K562 (cell line): Measurements from ENCODE around the gene KRTAP19-5. TPM values are rescaled to one million over a fixed set of nuclear protein-coding genes. Genes with fewer than 3 reads are reported as not detected.

Source experiments
- DLX4 ChIP-seq: fragments of 250-450 bp; sonication (Bioruptor Pico); IDR thresholded peaks from 2 replicates; pipeline ENCODE4 v1.6.1; 2021; ENCODE audit warnings: mild to moderate bottlenecking
- FOXJ3 ChIP-seq: sonication (generic); formaldehyde crosslinking; IDR thresholded peaks from 2 replicates; pipeline ENCODE4 v1.4.0; 2020; ENCODE audit warnings: mild to moderate bottlenecking, missing genetic modification reagents
- MTA1 ChIP-seq: fragments of 450-650 bp; IDR thresholded peaks from 2 replicates; pipeline ENCODE4 v1.6.1; 2017; ENCODE audit warnings: borderline replicate concordance
- PCBP1 ChIP-seq: fragments of 200-400 bp; formaldehyde crosslinking; IDR thresholded peaks from 2 replicates; pipeline ENCODE4 v1.6.1; 2018; ENCODE audit warnings: mild to moderate bottlenecking, low read depth, low read length; ENCODE audit not compliant: poor library complexity, severe bottlenecking
- PHB2 ChIP-seq: fragments of 450-650 bp; IDR thresholded peaks from 2 replicates; pipeline ENCODE4 v1.6.1; 2017; ENCODE audit warnings: low read depth
- PTBP1 ChIP-seq: fragments of 200-400 bp; formaldehyde crosslinking; IDR thresholded peaks from 2 replicates; pipeline ENCODE4 v1.6.1; 2017; ENCODE audit warnings: low read depth, low read length
- RAD51 ChIP-seq: fragments of 450-650 bp; IDR thresholded peaks from 2 replicates; pipeline ENCODE4 v1.7.1; 2016; ENCODE audit warnings: low read depth, mild to moderate bottlenecking, borderline replicate concordance
- REST ChIP-seq, 2 experiments: fragments of 450-650 bp; formaldehyde crosslinking in 1 of 2; IDR thresholded peaks; 2 replicates each; pipeline versions ENCODE4 v1.4.0 to v1.6.1; 2014 to 2020; ENCODE audit warnings: mild to moderate bottlenecking in 2 of 2, borderline replicate concordance in 1 of 2, low read depth in 1 of 2
- TRIM24 ChIP-seq, 2 experiments: fragments of 450-650 bp; IDR thresholded peaks; 2 replicates each; pipeline ENCODE4 v1.6.1; 2016
- USF1 ChIP-seq: sonication (generic); formaldehyde crosslinking; IDR thresholded peaks from 2 replicates; pipeline ENCODE4 v1.9.0; 2022; ENCODE audit warnings: mild to moderate bottlenecking, missing genetic modification reagents
- ZBTB43 ChIP-seq: sonication (generic); formaldehyde crosslinking; IDR thresholded peaks from 2 replicates; pipeline ENCODE4 v1.8.0; 2023; ENCODE audit warnings: mild to moderate bottlenecking, missing genetic modification reagents
- polyA plus RNA-seq, 8 experiments: library from polyadenylated mRNA; depleted of rRNA in 4 of 8; stranded (reverse) in 5 of 8; unstranded in 3 of 8; fragments of >200 nt; fragmentation: Nextera tagmentation in 2 of 8; fragmentation: Illumina TruSeq in 1 of 8; extraction: Ambion mirVana in 2 of 8; extraction: Trizol in 1 of 8; gene quantifications; 2 replicates each; pipeline versions ENCODE4 v1.2.1 to v1.2.3, GENCODE V29; 2011 to 2014; ENCODE audit warnings: inconsistent platforms in 1 of 8, missing spikeins in 1 of 8
- total RNA-seq, 7 experiments: library from RNA; depleted of rRNA in 6 of 7; stranded (reverse); fragments of >200 nt in 6 of 7; fragmentation: Illumina TruSeq in 2 of 7; extraction: Trizol in 2 of 7; gene quantifications; 2 replicates each; pipeline versions ENCODE4 v1.2.1 to v1.2.3, GENCODE V29; 2011 to 2021; ENCODE audit warnings: low replicate concordance in 1 of 7
- TF ChIP-seq, protein P1 (sequence below): fragments of 450-650 bp; formaldehyde crosslinking; IDR thresholded peaks from 2 replicates; pipeline ENCODE4 v1.4.0; 2020; ENCODE audit warnings: mild to moderate bottlenecking, moderate library complexity

The KRTAP19-5 gene
- total and polyA plus RNA-seq, 9 of the 15 experiments (the other 6 are each of a cell fraction or from before 2014, with no cell fraction given) = not detected

GRCh38 chr21:30479259-30479658 lies 22.7 kb downstream of the KRTAP19-5 start (continued):
- no peak for TF ChIP-seq REST (IDR thresholded peaks at IDR 0.05; ENCODE audit: borderline replicate concordance)
- TF ChIP-seq REST (CRISPR knock-in tag; IDR thresholded peaks at IDR 0.05; ENCODE audit: low read depth) = no peak
- TF ChIP-seq USF1 (CRISPR knock-in tag) = no peak
- TF ChIP-seq, protein P1, sequence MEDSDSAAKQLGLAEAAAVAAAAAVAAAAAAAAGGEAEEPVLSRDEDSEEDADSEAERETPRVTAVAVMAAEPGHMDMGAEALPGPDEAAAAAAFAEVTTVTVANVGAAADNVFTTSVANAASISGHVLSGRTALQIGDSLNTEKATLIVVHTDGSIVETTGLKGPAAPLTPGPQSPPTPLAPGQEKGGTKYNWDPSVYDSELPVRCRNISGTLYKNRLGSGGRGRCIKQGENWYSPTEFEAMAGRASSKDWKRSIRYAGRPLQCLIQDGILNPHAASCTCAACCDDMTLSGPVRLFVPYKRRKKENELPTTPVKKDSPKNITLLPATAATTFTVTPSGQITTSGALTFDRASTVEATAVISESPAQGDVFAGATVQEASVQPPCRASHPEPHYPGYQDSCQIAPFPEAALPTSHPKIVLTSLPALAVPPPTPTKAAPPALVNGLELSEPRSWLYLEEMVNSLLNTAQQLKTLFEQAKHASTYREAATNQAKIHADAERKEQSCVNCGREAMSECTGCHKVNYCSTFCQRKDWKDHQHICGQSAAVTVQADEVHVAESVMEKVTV = no peak
- TF ChIP-seq PTBP1 = no peak
- TF ChIP-seq MTA1 = no peak
- no peak for TF ChIP-seq FOXJ3 (CRISPR knock-in tag)
- no peak for TF ChIP-seq DLX4 (CRISPR knock-in tag)
- no peak for TF ChIP-seq TRIM24 (IDR thresholded peaks at IDR 0.05)
- TF ChIP-seq RAD51 = no peak
- no peak for TF ChIP-seq PHB2
- TF ChIP-seq ZBTB43 (CRISPR knock-in tag) = no peak
- TF ChIP-seq PCBP1 = no peak
